SU-DHL-6 (cell line): ENCODE data around the gene DYNLT2.

Source experiments
- H2AFZ ChIP-seq: fragments of 200-600 bp; sonication (generic); 2 replicates; pipeline ENCODE4 v1.6.1; 2014; ENCODE audit warnings: low read depth, mild to moderate bottlenecking, moderate library complexity, mixed read lengths, antibody characterized with exemption, low read length; ENCODE audit not compliant: severe bottlenecking
- H3F3A ChIP-seq: fragments of 200-600 bp; shearing (Covaris generic); 2 replicates; pipeline ENCODE4 v1.6.0; 2016; ENCODE audit warnings: antibody characterized with exemption, mild to moderate bottlenecking; ENCODE audit not compliant: insufficient read depth
- H3K27ac ChIP-seq: fragments of 200-600 bp; sonication (generic); 2 replicates; pipeline ENCODE4 v1.5.1; 2016; ENCODE audit warnings: low read depth, mild to moderate bottlenecking, low read length, moderate library complexity, mixed read lengths
- H3K27me3 ChIP-seq: fragments of 200-600 bp; sonication (generic), shearing (Covaris generic); 2 replicates; pipeline ENCODE4 v1.6.0; 2014; ENCODE audit warnings: mild to moderate bottlenecking, low read length
- H3K36me3 ChIP-seq: fragments of 200-600 bp; sonication (generic); 2 replicates; pipeline ENCODE4 v1.6.1; 2014; ENCODE audit warnings: mild to moderate bottlenecking, low read length, mixed read lengths
- H3K4me2 ChIP-seq: fragments of 300-600, 200-600 bp; shearing (Covaris generic), sonication (generic); 2 replicates; pipeline ENCODE4 v1.6.0; 2014; ENCODE audit warnings: low read length, low read depth, mild to moderate bottlenecking; ENCODE audit not compliant: poor library complexity, severe bottlenecking
- H3K4me3 ChIP-seq: fragments of 200-600 bp; sonication (generic); 2 replicates; pipeline ENCODE4 v1.5.1; 2014; ENCODE audit warnings: antibody characterized with exemption, low read length, mild to moderate bottlenecking, mixed read lengths; ENCODE audit not compliant: insufficient read depth, poor library complexity, severe bottlenecking
- H3K79me2 ChIP-seq: fragments of 200-600 bp; sonication (generic); 2 replicates; pipeline ENCODE4 v1.6.1; 2014; ENCODE audit warnings: mild to moderate bottlenecking, low read length, moderate library complexity; ENCODE audit not compliant: insufficient read depth
- H3K9ac ChIP-seq: fragments of 200-600 bp; sonication (generic); 2 replicates; pipeline ENCODE4 v1.7.0; 2014; ENCODE audit warnings: mild to moderate bottlenecking, low read length
- H3K9me2 ChIP-seq: fragments of 200-600 bp; sonication (generic); replicated peaks from 2 replicates; pipeline ENCODE4 v1.6.1; 2014; ENCODE audit warnings: low read length; ENCODE audit not compliant: insufficient read depth
- H3K9me3 ChIP-seq: fragments of 200-600 bp; sonication (generic); 2 replicates; pipeline ENCODE4 v1.6.1; 2014; ENCODE audit warnings: low read length, mixed read lengths; ENCODE audit not compliant: insufficient read depth
- H4K20me1 ChIP-seq: fragments of 200-600 bp; sonication (generic); 2 replicates; pipeline ENCODE4 v1.6.1; 2014; ENCODE audit warnings: low read depth, mild to moderate bottlenecking, antibody characterized with exemption, low read length, moderate library complexity, mixed read lengths
- CTCF ChIP-seq: fragments of 200-600 bp; sonication (generic); IDR thresholded peaks from one replicate; pipeline ENCODE4 v1.5.1; 2017; ENCODE audit warnings: antibody characterized with exemption, mild to moderate bottlenecking, low read length, moderate library complexity; ENCODE audit not compliant: insufficient read depth, poor library complexity, severe bottlenecking
- EZH2phosphoT487 ChIP-seq: fragments of 200-600 bp; sonication (generic), shearing (Covaris generic); conservative IDR thresholded peaks from 2 replicates; pipeline ENCODE4 v1.6.1; 2018; ENCODE audit warnings: mild to moderate bottlenecking, antibody characterized with exemption, low read length, moderate library complexity, mixed read lengths

DYNLT2 gene

GRCh38 chr6:169726963-169727362 is 24.4 kb downstream of the DYNLT2 start:
- H2AFZ ChIP-seq: no peak overlapping the region
- no peak overlapping the region for H3K4me3 ChIP-seq
- no peaks in the 10 kb centered on the region for H3K27me3 ChIP-seq
- H3K9me3 ChIP-seq: no peaks in the 10 kb centered on the region
- TF ChIP-seq EZH2phosphoT487 (no peak), CTCF (no peak)
- peaks cover 26% of the 10 kb centered on the region for H3F3A ChIP-seq
- H3K36me3 ChIP-seq: no peaks in the 10 kb centered on the region
- H3K79me2 ChIP-seq: peaks cover 14% of the 10 kb centered on the region
- H3K9ac ChIP-seq: no peak overlapping the region
- H3K9me2 ChIP-seq: no peaks in the 10 kb centered on the region
- H3K4me2 ChIP-seq: no peak overlapping the region
- no peak overlapping the region for H3K27ac ChIP-seq
- H4K20me1 ChIP-seq: peaks cover 7% of the 10 kb centered on the region

DNA sequence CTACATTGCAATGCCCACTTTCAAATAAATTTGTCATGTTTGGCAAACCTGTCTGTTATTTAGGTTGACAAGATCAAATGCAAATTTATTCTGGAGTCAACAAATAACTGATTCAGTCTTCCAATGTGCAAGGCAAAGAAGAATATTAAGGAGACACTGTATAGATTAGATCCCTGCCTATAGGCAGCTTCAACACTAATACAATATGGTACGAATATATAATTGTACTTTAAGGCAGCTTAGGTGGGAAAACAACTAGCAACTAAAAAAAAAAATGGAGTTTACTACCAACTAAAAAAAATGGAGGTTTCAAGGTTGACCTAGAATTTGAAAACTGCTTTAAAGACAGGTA is 25.3 kb downstream of the DYNLT2 start:
- Histone ChIP-seq H4K20me1 (peaks cover 15% of the 10 kb centered on the region), H3K27ac (no peak overlapping the region), H3K9me2 (no peaks in the 10 kb centered on the region), H2AFZ (no peak overlapping the region), H3F3A (peaks cover 26% of the 10 kb centered on the region), H3K36me3 (no peaks in the 10 kb centered on the region), H3K9ac (no peak overlapping the region), H3K9me3 (no peaks in the 10 kb centered on the region), H3K79me2 (peaks cover 24% of the 10 kb centered on the region), H3K27me3 (no peaks in the 10 kb centered on the region), H3K4me3 (no peak overlapping the region), H3K4me2 (no peak overlapping the region)
- TF ChIP-seq CTCF (no peak), EZH2phosphoT487 (no peak)

DNA sequence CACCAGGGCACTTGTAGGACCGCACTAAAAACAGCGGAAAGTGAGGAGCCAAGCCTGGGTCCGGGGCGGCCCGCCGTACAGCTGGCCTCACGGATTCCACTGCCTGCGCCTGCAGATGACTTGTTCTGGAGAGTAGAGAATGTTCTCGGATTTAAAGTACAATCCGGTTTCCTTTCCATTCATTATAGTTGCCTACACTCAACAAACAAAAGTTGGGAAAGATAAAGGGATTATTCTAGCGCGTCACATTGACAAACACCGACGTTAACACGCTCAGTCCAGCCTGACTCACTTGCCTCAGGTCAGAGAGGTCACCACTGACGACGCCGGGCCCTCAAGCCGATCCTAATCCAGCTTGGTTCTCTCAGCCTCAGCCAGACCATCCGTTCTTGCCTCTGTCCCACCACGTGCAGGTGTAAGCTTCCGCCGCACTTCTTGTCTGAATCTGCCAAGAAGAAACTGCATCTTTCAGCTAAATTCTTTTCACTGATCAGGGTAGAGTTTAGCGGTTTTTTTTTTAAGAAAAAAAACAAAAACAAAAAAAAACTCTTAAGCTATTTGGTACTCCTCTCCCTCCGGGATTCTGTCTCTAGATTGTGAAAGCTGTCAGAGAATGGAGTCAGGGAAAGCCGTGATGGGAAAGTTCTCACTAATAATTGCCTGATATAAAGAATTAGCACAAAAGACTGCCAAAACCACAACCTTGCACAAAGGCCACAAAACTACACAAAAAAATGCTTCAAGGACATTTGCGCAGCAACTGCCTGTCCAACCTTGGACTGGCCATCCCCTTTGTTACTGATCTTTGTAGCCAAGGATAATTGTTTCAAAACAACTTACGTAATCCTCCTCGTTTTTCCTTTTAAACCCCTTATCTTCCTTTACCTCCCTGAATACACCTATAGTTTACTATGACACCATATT is 26.0 kb downstream of the DYNLT2 start:
- peak overlapping the region; percentile 90 for H2AFZ ChIP-seq
- H3F3A ChIP-seq: peaks cover 29% of the 10 kb centered on the region
- H3K9ac ChIP-seq: peak overlapping the region; percentile 71
- TF ChIP-seq CTCF (no peak), EZH2phosphoT487 (no peak)
- peak overlapping the region; percentile 77 for H3K4me3 ChIP-seq
- H3K79me2 ChIP-seq: peaks cover 30% of the 10 kb centered on the region
- peaks cover 20% of the 10 kb centered on the region for H4K20me1 ChIP-seq
- H3K4me2 ChIP-seq: peak overlapping the region; percentile 61
- no peak overlapping the region for H3K27ac ChIP-seq
- H3K27me3 ChIP-seq: no peaks in the 10 kb centered on the region
- H3K9me2 ChIP-seq: no peaks in the 10 kb centered on the region
- H3K9me3 ChIP-seq: no peaks in the 10 kb centered on the region
- H3K36me3 ChIP-seq: no peaks in the 10 kb centered on the region
